GM21619 (cell line): ENCODE results near the gene PTPRT.

Experiments
- ATAC-seq: cut with Tn5 transposase; IDR thresholded peaks from one replicate; pipeline ENCODE4 v1.9.1; 2021; ENCODE audit not compliant: unreplicated experiment

The PTPRT gene

GRCh38 chr20:43189554-43190331 lies at the start of gene PTPRT:
Gene PTPRT, minus strand, starts transcription at chr20:43189906. Its CDS starts 173 bp downstream, at chr20:43189733.
- no peak for ATAC-seq

DNA sequence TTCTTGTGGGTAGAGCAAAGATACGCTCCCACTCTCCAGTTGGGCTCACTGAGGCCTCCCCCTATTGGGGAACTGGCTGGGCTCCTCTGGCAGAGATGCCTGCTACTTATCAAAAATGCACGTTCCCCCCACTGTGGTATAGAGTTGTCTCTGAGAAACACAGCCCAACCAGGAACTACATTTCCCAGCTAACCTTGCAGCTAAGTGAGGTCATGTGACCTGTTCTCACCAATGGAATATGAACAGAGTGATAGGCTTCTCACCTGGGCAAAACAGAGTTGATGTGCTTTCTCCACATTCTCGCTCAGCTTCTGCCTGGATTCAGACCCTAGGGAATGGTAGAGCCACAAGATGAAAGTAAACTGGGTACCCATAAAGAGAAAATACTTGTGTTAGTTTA lies 49.1 kb upstream of the PTPRT start:
- ATAC-seq, result no peak

GRCh38 chr20:43238266-43238665 lies 48.6 kb upstream of the PTPRT start:
- no peak for ATAC-seq

GRCh38 chr20:43237651-43238168 lies 48.0 kb upstream of the PTPRT start:
- ATAC-seq, result no peak

GRCh38 chr20:43235998-43236397 lies 46.3 kb upstream of the PTPRT start:
- ATAC-seq, result no peak

DNA sequence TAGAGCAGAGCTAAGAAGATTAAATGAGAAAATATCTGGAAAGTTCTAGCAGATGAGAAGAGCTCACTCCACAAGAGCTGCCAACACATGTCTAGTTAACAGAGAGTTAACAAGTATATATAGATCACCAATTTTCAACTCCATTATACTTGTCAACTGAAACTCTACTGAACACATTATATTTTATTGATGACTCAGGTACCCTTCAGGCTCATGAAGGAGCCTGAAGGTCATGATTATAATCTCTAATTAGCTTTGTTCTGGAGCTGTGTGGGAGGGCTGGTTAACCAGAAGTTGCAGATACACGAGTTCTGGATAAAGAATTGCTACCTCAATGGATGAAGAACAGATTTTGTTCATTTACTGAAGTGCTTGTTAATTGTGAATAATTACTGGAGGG lies 42.1 kb upstream of the PTPRT start:
- no peak for ATAC-seq

DNA sequence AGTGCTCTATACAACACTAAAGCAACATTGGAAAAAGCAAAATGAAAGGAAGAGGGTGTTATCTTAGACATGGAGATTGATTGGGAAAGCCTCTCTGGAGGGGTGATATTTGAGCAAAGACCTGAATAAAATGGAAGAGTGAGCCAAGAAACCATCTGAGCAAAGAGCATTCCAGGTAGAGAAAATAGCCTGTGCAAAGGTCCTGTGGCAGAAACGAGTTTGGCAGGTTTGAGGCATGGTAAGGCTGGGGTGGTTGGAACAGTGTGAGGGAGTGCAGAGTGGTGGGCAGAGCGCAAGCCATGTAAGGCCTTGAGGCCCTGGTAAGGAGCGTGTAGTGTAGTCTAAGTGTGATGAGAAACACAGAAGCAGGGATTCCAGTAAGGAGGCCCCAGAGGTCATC lies 40.0 kb upstream of the PTPRT start:
- no peak for ATAC-seq

DNA sequence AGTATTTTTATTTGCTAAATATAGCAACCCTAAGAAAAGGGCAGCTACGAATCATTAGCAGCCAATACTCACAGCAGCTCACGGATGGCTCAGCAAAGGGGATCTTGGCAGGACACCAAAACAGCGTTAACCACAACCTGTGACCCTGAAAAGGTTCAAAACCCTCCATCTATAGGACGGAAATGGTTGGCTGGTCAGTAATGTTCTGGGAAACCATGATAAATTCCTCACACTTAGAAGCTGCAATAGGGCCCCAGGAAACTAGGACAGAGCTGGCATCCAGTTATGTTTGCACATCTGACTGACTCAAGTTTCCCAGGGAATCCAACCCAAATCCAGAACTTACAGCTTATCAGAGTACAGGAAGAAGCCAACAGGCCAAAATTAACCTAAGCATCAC lies 30.9 kb upstream of the PTPRT start:
- no peak for ATAC-seq

- no peak for ATAC-seq
Observed at GRCh38 chr20:43210901-43211300, 21.2 kb upstream of the PTPRT start.

DNA sequence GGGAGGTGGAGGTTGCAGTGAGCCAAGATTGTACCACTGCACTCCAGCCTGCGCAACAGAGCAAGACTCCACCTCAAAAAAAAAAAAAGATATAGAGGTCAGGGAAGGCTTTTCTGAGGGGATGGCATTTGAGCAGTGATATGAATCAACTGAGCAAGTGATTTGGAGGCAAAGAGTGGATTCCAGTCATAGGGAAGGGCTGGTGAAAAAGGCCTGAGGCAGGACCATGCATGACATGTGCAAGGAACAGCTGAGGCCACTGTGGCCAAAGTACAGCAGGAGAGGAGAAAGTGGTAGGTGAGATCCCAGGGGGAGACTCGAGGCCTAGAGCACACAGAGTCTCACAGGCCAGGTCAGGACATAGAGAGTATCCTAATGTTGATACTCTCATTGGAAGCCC lies 20.1 kb upstream of the PTPRT start:
- no peak for ATAC-seq

DNA sequence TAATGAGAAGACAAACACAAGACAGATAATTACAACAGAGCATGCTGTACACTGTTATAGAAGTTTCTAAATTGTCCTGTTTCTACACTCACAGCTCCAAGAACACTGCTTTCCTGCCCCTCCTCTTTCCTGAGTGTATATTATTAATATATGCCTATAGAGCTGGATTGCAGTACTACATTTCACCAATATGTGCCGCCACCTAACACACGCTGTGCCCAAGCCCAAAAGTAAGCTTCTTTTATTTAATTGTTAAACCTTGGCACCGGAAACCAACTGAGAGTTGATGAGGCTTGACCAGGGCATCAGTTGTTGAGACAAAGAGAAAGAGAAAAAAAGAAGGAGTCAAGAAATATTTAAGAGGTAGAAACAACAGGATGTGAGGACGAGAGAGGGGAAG lies 16.0 kb upstream of the PTPRT start:
- no peak for ATAC-seq

GRCh38 chr20:43202100-43202499 lies 12.4 kb upstream of the PTPRT start:
- ATAC-seq, result no peak

GRCh38 chr20:43198607-43199006 lies 8.9 kb upstream of the PTPRT start:
- no peak for ATAC-seq

DNA sequence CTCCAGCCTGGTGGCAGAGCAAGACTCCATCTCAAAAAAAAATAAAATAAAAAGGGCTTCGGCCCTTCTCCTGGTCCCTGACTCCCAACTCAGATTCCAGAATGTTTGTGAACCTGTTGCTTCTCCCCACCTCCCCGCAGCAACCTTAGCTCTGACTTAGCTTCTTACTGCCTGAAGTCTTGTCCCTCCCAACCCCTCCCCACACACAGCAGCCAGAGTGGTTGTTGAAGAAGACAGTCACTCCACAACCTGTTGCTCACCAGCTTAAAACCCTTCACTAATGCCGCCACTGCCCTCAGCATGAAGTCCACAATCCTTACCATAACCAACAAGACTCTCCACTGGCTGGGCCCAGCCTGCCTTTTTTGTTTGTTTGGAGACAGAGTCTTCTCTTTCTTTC lies 6.5 kb upstream of the PTPRT start:
- no peak for ATAC-seq

- no peak for ATAC-seq
Observed at GRCh38 chr20:43194137-43194536, 4.4 kb upstream of the PTPRT start.

GRCh38 chr20:43193443-43193842 lies 3.7 kb upstream of the PTPRT start:
- no peak for ATAC-seq

- ATAC-seq, result no peak
Observed at GRCh38 chr20:43191946-43192863, 2.5 kb upstream of the PTPRT start.

GRCh38 chr20:43191143-43191542 lies 1.4 kb upstream of the PTPRT start:
- no peak for ATAC-seq

GRCh38 chr20:43190332-43190953 lies 737 bp upstream of the PTPRT start:
- ATAC-seq, result no peak

DNA sequence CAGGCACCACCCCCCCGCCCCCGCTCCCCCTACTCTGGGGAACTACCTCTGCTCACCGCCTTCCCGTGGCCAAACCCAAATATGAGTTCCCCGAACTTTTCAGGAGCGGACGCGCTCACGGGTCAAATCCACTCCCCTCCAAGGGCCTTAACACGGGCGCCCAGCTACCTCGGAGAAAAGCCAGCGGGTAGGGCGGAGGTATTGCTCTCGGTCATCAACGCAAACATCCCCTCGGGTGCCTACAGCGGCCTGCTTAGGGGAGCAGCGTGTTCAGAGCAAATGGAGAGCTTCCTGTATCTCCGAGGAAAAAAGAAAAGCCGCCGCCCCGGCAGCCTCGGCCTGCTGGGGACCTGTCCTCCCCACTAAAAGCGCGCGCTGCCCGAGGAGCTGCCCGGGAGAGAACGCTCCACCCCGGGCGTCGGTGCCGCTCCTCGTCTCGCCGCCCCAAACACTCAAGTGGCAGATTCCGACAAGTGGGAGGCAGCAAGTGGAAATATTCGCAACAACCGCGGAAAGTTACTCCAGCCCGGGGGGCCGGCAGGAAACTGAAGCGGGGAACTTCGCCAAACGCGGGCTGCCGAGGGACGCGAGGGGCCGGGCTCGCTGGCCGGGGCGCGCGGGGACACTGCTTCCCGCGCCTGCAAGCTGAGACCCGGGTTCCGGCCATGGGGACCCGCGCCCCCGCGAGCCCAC lies 699 bp downstream of the PTPRT start:
- no peak for ATAC-seq

DNA sequence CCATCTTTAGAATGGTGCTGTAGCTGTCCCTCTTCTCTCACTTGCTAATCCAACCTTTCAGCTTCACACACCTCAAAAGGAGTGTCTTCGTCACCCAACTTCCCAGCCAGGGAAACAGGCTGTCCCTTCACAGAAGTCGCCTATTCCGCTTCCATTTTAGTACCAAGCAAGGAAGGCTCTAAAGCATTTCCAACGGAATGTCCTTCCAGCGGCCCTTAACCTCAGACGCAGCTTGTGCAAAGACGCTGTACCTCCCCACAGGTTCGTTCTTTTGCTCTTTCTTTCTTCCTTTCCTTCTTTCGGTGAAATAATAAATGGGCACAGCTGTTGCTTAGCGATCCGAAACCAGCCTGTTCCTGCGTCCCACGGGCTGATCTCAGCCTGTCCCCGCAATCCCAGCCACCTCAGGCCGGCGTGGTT lies 1.5 kb downstream of the PTPRT start:
- no peak for ATAC-seq
